ENCODE measurements around the gene MYL6B.
A peak's percentile ranks its signal among the peaks of the same experiment; 100 is the strongest.
"Not testable (repeated sequence)": the region's sequence is repeated elsewhere in the genome, so short reads cannot be mapped to it uniquely, and the experiment has no call there.

MYL6B gene
- total RNA-seq = 2.6 to 5.4 reads per million in 2 experiments

- DNase-seq (ENCODE audit: low read depth) = peak; percentile 89
These were observed at the start of gene MYL6B for GRCh38 chr12:56152132-56152755. Gene MYL6B (plus strand): TSS chr12:56152587. CDS start chr12:56153919, 1,332 bp downstream.

GRCh38 chr12:56102683-56103065 lies 49.7 kb upstream of the MYL6B start:
- DNase-seq (ENCODE audit: low read depth) = no peak

GRCh38 chr12:56103066-56103711 lies 49.2 kb upstream of the MYL6B start:
- DNase-seq (ENCODE audit: low read depth) = no peak

GRCh38 chr12:56103823-56104108 lies 48.6 kb upstream of the MYL6B start:
- DNase-seq (ENCODE audit: low read depth) = no peak

GRCh38 chr12:56104109-56104814 lies 48.1 kb upstream of the MYL6B start, which contains the start of gene PA2G4:
Gene PA2G4 (plus strand): TSS chr12:56104559. CDS start chr12:56104738, 179 bp downstream.
- DNase-seq (ENCODE audit: low read depth) = peak; percentile 86

GRCh38 chr12:56104815-56105608 lies 47.4 kb upstream of the MYL6B start:
- DNase-seq (ENCODE audit: low read depth) = no peak

- no peak for DNase-seq (ENCODE audit: low read depth)
These were observed 46.8 kb upstream of the MYL6B start for GRCh38 chr12:56105609-56105902.

GRCh38 chr12:56107242-56107641 lies 45.1 kb upstream of the MYL6B start:
- no peak for DNase-seq (ENCODE audit: low read depth)

GRCh38 chr12:56110571-56110970 lies 41.8 kb upstream of the MYL6B start:
- no peak for DNase-seq (ENCODE audit: low read depth)

GRCh38 chr12:56114084-56114483 lies 38.3 kb upstream of the MYL6B start:
- no peak for DNase-seq (ENCODE audit: low read depth)

GRCh38 chr12:56115329-56115728 lies 37.1 kb upstream of the MYL6B start:
- DNase-seq (ENCODE audit: low read depth) = no peak

GRCh38 chr12:56116267-56117081 lies 35.9 kb upstream of the MYL6B start, which contains the start of gene RPL41:
Gene RPL41 (plus strand): TSS chr12:56116633.
- DNase-seq (ENCODE audit: low read depth) = peak; percentile 91

GRCh38 chr12:56117082-56117706 lies 35.2 kb upstream of the MYL6B start:
- DNase-seq (ENCODE audit: low read depth) = not testable (repeated sequence)

- DNase-seq (ENCODE audit: low read depth) = peak; percentile 96
These were observed 34.4 kb upstream of the MYL6B start, which contains the start of gene ZC3H10 for GRCh38 chr12:56117778-56118687. Gene ZC3H10 (plus strand): TSS chr12:56118266. CDS start chr12:56120563, 2,297 bp downstream.

GRCh38 chr12:56118688-56119357 lies 33.6 kb upstream of the MYL6B start:
- no peak for DNase-seq (ENCODE audit: low read depth)

- peak; percentile 40 for DNase-seq (ENCODE audit: low read depth)
These were observed 33.0 kb upstream of the MYL6B start for GRCh38 chr12:56119361-56119796.

- no peak for DNase-seq (ENCODE audit: low read depth)
These were observed 32.1 kb upstream of the MYL6B start for GRCh38 chr12:56120158-56120846.

- no peak for DNase-seq (ENCODE audit: low read depth)
These were observed 31.1 kb upstream of the MYL6B start for GRCh38 chr12:56121204-56121870.

All from T follicular helper cell (primary cell).